Suprapubic skin (tissue), 4 donors: Measurements from ENCODE around the gene SLC29A3. TPM values are rescaled to one million over a fixed set of nuclear protein-coding genes. Genes with fewer than 3 reads are reported as not detected.

Experiments used
- DNase-seq, 2 donors: peaks; one replicate each; pipeline ENCODE4 v3.0.0-alpha.2; 2019; ENCODE audit warnings: low spot score in 2 of 2
- H3K27ac ChIP-seq: fragments of 200-600 bp; sonication (generic); one replicate; pipeline ENCODE4 v1.5.1; 2019
- H3K27me3 ChIP-seq: fragments of 200-600 bp; sonication (generic); one replicate; pipeline ENCODE4 v1.5.1; 2019
- H3K36me3 ChIP-seq: fragments of 200-600 bp; sonication (generic); one replicate; pipeline ENCODE4 v1.5.1; 2019
- H3K4me1 ChIP-seq: fragments of 200-600 bp; sonication (generic); one replicate; pipeline ENCODE4 v1.5.1; 2019
- H3K4me3 ChIP-seq: fragments of 200-600 bp; sonication (generic); one replicate; pipeline ENCODE4 v1.5.1; 2019; ENCODE audit warnings: mild to moderate bottlenecking
- H3K9me3 ChIP-seq: fragments of 200-600 bp; sonication (generic); one replicate; pipeline ENCODE4 v1.5.1; 2019
- CTCF ChIP-seq, 2 donors: fragments of 200-600 bp in 1 of 2; fragments of 450-650 bp in 1 of 2; sonication (generic) in 1 of 2; IDR thresholded peaks; one replicate each; pipeline ENCODE4 v1.5.1; 2016 to 2019; ENCODE audit warnings: antibody characterized with exemption in 2 of 2, mild to moderate bottlenecking in 1 of 2, moderate library complexity in 1 of 2
- EP300 ChIP-seq: sonication (generic); formaldehyde crosslinking; IDR thresholded peaks from one replicate; pipeline ENCODE4 v1.6.1; 2017; ENCODE audit warnings: antibody characterized with exemption
- POLR2A ChIP-seq, 2 donors: fragments of 450-650 bp; IDR thresholded peaks; one replicate each; pipeline ENCODE4 v1.6.1; 2017; ENCODE audit warnings: antibody characterized with exemption in 2 of 2, mild to moderate bottlenecking in 2 of 2, moderate library complexity in 2 of 2
- POLR2AphosphoS5 ChIP-seq, 3 donors: sonication (generic); formaldehyde crosslinking; IDR thresholded peaks; one replicate each; pipeline ENCODE4 v1.6.1; 2017; ENCODE audit warnings: antibody characterized with exemption in 3 of 3
- WGBS: methylation state at CpG from one replicate; pipeline ENCODE4 v1.1.5; 2018; 5-methylcytosine and 5-hydroxymethylcytosine counted together
- total RNA-seq, 4 donors: library from RNA; depleted of rRNA; stranded (reverse); fragments of >200 nt; gene quantifications; one replicate each; pipeline ENCODE4 v1.1.0, GENCODE V29; 2016

Gene SLC29A3
- total RNA-seq, 4 donors from 2014 or later = 1.3 to 2.8 (median 2.2) TPM

GRCh38 chr10:71390921-71391690, 72.0 kb downstream of the SLC29A3 start:
- peak in 1 of 2 donors; percentile 50 for DNase-seq
- no peaks in the 10 kb centered on the region for H3K4me1 ChIP-seq
- WGBS = 74% methylated on average over 3 of the region's 3 CpGs
- H3K27me3 ChIP-seq = peaks cover 9% of the 10 kb centered on the region
- TF ChIP-seq CTCF (IDR thresholded peaks at IDR 0.05) = no peak
- no peak for TF ChIP-seq EP300
- TF ChIP-seq POLR2A (IDR thresholded peaks at IDR 0.05) = no peak
- no peak for TF ChIP-seq POLR2AphosphoS5 (IDR thresholded peaks at IDR 0.05)
- no peaks in the 10 kb centered on the region for H3K36me3 ChIP-seq
- no peak overlapping the region for H3K27ac ChIP-seq
- H3K4me3 ChIP-seq = no peak overlapping the region
- no peaks in the 10 kb centered on the region for H3K9me3 ChIP-seq

- peak in 1 of 2 donors; percentile 23 for DNase-seq
- Histone ChIP-seq H3K27ac (no peak overlapping the region), H3K27me3 (peaks cover 15% of the 10 kb centered on the region), H3K4me1 (peaks cover 3% of the 10 kb centered on the region), H3K36me3 (no peaks in the 10 kb centered on the region), H3K4me3 (no peak overlapping the region), H3K9me3 (no peaks in the 10 kb centered on the region)
- WGBS = 81% methylated on average over 5 of the region's 5 CpGs
- TF ChIP-seq POLR2AphosphoS5 (IDR thresholded peaks at IDR 0.05) (no peak), CTCF (IDR thresholded peaks at IDR 0.05) (no peak), POLR2A (IDR thresholded peaks at IDR 0.05) (no peak), EP300 (no peak)
Observed at GRCh38 chr10:71391701-71392100, 72.6 kb downstream of the SLC29A3 start.

- peaks cover 9% of the 10 kb centered on the region for H3K4me1 ChIP-seq
- H3K36me3 ChIP-seq = no peaks in the 10 kb centered on the region
- peaks cover 20% of the 10 kb centered on the region for H3K27me3 ChIP-seq
- H3K27ac ChIP-seq = no peak overlapping the region
- peak in 1 of 2 donors; percentile 29 for DNase-seq
- TF ChIP-seq CTCF (IDR thresholded peaks at IDR 0.05) = no peak
- no peaks in the 10 kb centered on the region for H3K9me3 ChIP-seq
- 33% methylated on average over 1 of the region's 1 CpG for WGBS
- no peak overlapping the region for H3K4me3 ChIP-seq
Observed at GRCh38 chr10:71392292-71392691, 73.2 kb downstream of the SLC29A3 start.

GRCh38 chr10:71392791-71393781, 74.0 kb downstream of the SLC29A3 start:
- 85% methylated on average over 16 of the region's 16 CpGs for WGBS
- Histone ChIP-seq H3K9me3 (no peaks in the 10 kb centered on the region), H3K27ac (no peak overlapping the region), H3K4me1 (peaks cover 17% of the 10 kb centered on the region), H3K4me3 (no peak overlapping the region), H3K36me3 (no peaks in the 10 kb centered on the region), H3K27me3 (peaks cover 28% of the 10 kb centered on the region)
- TF ChIP-seq EP300 = no peak
- TF ChIP-seq CTCF (IDR thresholded peaks at IDR 0.05) = no peak
- no peak for TF ChIP-seq POLR2AphosphoS5 (IDR thresholded peaks at IDR 0.05)
- TF ChIP-seq POLR2A (IDR thresholded peaks at IDR 0.05) = no peak
- DNase-seq = peak in 1 of 2 donors; percentile 65
